ENCODE results near the gene SPAG4.

SPAG4 gene

GRCh38 chr20:35600176-35600992 is 15.2 kb upstream of the SPAG4 start:
- DNase-seq = no peak

DNA sequence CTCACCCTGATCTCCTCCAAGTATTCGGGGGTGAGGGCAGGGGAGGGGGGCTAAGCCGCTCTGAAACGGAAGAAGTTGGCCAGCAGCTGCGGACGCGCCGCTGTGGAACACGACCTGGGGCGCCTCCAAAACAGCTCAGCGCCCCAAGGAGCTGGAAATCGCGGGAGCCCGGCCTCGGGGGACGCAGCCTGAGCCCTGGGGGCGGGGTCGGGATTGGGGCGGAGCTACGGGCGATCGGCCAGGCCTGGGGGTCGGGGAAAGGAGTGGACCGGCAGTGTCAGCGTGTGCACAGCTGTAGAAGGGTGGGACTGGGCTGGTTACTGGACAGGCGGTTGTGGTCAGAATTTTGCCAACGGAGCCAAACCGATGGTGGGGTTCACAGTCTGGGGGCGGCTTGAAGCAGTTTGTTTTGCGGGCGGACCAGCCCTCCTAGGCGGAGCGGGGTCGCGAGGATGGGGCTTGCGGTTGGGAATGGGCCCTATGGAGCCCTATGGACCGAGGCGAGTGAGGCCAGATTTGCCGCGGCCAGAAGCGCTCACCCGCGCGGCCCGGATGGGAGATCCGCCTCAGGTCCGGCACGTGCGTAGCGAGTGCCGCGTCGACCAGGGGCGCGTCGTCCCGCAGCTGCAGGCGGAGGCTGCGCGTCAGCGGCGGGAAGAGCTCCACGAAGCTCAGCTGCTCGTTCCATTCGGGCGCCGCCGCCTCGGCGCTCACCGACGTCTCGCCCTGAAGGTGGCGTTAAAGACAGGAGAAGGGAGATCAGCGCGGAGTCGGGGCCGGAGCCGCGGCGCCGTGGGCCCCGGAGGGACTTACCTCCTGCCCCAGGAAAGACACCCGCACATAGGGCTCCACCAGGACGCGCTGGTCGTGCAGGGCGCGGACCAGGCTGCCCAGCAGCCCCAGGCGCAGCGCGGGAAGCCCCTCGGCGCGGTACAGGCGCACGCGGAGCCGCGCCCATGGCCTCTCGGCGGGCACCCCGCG is 14.3 kb upstream of the SPAG4 start:
- peak; percentile 26 to 30 for DNase-seq

DNA sequence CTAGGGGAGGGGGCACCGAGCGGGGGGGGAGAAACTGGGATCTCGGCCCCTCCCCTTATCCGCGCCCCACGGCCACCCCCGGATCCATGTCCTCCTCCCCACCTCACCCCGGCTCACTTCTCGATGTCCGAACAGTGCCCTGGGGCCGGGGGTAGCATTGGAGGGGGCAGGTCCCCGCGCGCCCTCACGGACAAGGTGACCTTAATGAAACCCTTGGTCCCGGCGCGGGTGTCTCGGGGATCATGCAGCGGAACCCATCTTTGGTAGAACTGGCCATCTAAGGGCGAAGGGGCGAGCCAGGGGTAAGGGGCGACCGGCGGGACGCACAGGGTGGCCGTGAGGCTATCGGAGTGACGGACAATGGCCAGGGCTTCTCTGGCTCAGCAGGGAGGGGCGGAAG is 13.6 kb upstream of the SPAG4 start:
- DNase-seq = no peak

DNA sequence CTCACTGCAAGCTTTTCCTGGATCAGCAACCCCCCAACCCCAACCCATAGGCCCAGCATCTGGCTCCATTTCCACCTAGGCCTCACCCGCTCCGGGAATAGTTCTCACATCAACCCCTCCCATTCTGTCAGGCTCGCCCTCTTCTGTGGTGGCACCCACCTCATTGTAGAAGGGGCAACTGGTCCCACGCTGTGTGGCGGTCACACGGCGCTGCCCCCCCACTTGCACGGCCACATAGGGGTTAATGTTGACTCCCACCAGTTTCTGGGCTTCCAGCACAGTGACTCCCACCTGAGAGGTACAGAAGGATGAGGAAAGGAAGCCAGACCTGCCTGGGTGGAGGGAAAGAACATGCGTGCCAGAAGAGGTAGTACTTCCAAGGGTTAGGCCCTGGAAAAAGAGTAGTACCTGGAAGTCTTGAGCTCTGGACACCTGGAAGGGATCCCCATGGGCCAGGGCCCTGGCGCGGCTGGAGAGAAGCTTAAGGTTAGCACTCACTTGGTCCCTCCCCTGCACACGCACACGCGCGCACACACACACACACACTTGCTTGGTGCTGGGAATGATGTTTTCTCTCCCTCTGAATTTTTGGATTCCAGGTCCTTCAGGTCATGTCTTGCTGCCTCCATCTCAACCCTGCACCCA is 12.7 kb upstream of the SPAG4 start:
- no peak for DNase-seq

DNA sequence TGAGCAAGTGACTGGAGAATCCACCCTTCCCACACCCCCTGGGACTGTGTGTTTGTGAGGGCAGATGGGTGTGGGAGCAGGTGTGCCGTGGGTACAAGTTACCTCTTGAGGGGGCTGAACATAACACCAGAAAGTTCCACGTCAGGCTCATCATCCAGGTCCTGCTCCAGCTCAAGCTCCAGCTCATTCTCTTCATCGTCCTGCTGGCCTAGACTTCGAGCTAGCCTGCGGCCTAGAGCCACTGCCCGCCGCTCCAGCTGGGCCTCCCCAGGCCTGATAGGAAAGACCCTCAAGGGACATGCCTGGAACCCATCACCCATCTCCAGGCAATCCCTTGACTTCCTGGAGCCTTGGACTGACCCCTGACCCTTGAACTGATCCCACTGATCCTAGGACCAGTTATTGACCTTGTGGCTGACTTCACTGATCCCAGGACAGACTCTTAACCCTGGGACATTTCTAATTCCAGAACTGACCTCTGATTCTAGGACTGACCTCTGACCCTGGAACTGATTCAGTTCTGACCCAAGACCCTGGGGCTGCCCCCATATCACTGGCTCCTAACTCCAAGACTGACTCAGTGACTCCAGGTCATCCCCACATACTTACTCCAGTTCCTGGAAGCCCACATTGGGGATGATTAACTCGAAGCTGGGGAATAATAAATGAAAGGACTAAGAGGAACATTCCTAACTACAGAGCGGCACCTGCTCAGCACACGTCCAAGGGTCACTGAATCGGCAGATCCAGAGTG is 11.8 kb upstream of the SPAG4 start:
- no peak for DNase-seq

DNA sequence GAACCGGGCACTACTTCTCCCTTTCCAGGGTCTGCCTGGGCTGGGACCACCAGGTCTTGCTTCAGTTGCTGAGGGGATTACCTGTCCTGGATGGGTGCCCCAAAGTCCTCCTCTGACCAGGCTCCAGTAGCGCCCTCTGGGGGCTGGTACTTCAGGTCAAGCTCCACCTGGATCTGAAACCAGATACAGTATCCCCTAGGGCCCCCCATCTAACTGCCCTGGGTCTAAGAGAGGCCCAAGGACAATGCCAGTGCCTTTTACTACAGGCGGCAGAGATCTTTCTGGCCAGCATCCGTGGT is 11.2 kb upstream of the SPAG4 start:
- no peak for DNase-seq

DNA sequence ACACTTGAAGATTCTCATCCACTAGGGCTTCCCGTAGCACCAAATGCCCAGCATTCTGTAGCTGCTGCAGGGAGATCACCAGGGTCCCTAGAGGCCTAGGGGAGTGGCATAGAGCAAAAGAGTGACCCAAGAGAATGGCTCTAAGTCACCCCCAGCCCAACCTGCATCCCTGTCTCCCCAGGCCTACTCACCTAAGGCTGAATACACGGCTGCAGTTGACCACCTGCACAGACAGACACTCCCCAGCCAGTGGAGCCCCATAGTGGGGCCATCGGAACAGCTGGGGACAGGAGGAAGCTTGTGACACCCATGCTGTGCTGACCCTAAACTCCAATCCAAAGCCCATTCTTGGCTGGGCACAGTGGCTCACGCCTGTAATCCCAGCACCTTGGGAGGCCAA is 9.5 kb upstream of the SPAG4 start:
- no peak for DNase-seq

GRCh38 chr20:35607003-35607735 is 8.5 kb upstream of the SPAG4 start:
- no peak for DNase-seq

GRCh38 chr20:35610833-35611427 is 4.7 kb upstream of the SPAG4 start:
- no peak for DNase-seq

DNA sequence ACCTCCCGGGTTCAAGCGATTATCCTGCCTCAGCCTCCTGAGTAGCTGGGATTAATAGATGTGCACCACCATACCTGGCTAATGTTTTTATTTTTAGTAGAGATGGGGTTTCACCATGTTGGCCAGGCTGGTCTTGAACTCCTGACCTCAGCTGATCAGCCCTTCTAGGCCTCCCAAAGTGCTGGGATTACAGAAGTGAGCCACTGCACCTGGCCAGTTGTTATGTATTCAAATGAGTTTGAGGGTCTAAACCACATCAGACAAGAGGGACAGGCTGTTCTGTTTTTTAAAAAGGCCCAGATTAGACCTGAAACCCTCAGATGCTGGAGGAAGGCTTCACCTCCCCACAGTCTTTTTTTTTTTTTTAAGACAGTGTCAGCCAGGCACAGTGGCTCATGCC is 4.1 kb upstream of the SPAG4 start:
- DNase-seq = no peak

DNA sequence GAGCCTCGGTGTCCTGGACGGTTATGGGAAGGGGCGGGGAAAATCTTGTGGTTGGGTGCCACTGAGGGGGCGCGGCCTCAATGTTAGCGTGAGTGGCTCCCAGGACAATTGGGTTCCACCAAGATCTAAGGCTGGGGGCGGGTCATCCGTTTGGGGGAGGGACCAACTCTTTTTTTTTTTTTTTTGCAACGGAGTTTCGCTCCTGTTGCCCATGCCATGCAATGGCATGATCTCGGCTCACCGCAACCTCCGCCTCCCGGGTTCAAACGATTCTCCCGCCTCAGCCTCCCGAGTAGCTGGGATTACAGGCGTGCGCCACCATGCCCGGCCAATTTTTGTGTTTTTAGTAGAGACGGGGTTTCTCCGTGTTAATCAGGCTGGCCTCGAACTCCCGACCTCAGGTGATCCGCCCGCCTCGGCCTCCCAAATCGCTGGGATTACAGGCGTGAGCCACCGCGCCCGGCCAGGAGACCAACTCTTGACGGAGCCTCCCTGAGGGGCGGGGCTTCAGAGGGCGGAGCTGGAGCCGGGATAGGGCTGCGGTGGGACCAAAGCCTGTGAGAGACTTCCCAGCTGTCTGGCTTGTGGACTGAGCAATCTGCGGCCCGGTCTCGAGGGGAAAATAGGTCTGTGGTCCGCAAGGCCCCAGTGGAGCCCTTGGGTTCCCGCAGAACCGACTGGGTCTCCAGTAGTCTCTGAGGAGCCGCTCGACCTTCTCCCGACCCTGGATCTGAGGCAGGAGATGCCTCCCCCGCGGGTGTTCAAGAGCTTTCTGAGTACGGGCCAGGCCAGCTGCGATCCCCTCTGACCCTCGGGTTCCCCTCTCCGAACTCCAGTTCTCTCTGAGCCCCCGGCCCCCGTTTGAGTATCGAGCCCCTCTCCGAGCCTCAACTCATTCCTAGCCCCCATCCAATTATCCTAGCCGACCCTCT is 1.1 kb downstream of the SPAG4 start:
- DNase-seq = peak in 1 of 2 donors; percentile 39

DNA sequence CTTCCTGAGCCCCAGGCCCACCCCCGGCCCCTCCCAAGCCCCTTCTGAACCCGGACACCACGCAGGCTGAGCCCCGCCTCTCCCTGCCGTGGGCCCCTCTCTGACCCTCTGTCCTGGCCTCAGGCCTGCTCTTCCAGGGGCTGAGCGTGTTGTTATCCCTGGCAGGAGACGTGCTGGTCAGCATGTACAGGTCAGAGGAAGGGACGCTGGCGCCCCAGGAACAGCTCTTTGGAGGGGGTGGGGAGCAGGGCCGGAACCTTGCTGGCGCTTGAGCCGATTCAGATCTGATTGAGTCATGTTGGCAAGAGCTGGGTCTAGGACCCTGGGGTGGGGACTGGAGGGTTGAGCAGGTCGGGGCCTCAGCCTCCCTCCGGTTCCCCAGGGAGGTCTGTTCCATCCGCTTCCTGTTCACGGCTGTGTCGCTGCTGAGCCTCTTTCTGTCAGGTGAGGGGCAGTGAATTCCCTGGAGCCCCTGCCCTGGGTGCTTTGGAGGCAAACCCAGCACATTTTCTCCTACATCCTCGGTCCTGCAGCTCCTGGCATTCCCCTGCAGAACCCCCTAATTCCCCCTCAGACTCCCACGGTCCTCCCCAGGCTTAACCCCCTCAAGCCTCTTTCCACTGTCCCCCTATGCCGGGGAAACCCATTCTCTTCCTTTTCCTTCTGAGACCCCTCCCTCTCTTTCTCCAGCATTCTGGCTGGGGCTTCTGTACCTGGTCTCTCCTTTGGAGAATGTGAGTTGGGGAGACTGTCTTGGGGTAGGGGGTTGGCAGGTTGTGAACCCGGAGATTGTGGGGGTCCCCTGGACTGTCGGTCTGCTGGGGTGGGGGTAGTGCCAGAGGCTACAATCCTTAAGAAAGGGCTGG is 2.0 kb downstream of the SPAG4 start:
- peak in 1 of 2 donors; percentile 19 for DNase-seq

DNA sequence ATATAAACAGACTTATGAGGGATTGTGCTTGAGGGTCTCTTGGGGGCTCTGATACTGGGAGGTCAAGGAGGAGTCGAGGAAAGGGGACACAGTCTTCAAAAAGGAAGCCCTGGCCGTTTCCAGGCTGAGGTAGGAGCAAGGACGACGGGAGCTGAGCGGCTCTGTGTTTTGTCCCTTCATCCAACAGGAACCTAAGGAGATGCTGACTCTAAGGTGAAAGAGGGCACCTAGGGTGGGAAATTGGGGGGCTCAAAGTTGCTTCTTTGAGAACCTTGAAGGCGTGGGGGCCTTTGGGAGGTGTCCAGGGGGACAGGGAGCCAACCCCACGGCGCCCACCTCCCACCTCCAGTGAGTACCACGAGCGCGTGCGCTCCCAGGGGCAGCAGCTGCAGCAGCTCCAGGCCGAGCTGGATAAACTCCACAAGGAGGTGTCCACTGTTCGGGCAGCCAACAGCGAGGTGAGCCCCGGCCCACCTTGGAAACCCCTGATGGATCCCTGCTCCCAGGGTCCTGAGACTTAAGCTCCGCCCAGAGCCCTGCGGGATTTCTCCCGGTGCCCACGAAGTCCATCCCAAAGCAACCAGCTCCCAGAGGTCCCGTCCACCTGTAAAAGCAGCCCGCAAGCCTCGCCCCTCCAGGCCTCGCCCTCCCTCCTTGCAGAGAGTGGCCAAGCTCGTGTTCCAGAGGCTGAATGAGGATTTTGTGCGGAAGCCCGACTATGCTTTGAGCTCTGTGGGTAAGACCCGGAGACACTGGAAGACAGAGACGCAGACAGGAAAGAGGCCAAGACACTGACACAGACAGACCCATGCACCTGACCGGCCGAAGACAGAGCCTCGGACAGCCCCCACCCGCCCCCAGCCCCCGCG is 2.9 kb downstream of the SPAG4 start:
- DNase-seq = peak in 1 of 2 donors; percentile 40

- DNase-seq = peak; percentile 28 to 44
Measured at GRCh38 chr20:35619196-35620095, 3.8 kb downstream of the SPAG4 start.

- no peak for DNase-seq
Measured at GRCh38 chr20:35620818-35621559, 5.4 kb downstream of the SPAG4 start.

GRCh38 chr20:35621560-35621946 is 5.9 kb downstream of the SPAG4 start:
- DNase-seq = no peak
